Psoas muscle (tissue), 8 donors: ENCODE results near the gene EVI5L. TPM values are rescaled to one million over a fixed set of nuclear protein-coding genes. Genes with fewer than 3 reads are reported as not detected.
"Not testable (repeated sequence)": the region's sequence is repeated elsewhere in the genome, so short reads cannot be mapped to it uniquely, and the experiment has no call there.

Source experiments
- ATAC-seq, 4 donors: fragments of 200-7000 bp; cut with Tn5 transposase; one replicate each; pipeline ENCODE4 v1.9.1; 2020; ENCODE audit warnings: moderate library complexity in 3 of 4, mild to moderate bottlenecking in 2 of 4
- DNase-seq, 2 donors: peaks; one replicate each; pipeline ENCODE4 v3.0.0-alpha.2; 2020
- H3K27ac ChIP-seq: fragments of 200-600 bp; one replicate; pipeline ENCODE4 v1.8.0; 2022
- H3K27me3 ChIP-seq, 3 donors: fragments of 200-600 bp in 1 of 3; one replicate each; pipeline versions ENCODE4 v1.6.1 to v1.8.0; 2013 to 2022; ENCODE audit warnings: low read length in 2 of 3, mild to moderate bottlenecking in 2 of 3, moderate library complexity in 1 of 3; ENCODE audit not compliant: insufficient read depth in 3 of 3
- H3K36me3 ChIP-seq, 2 donors: fragments of 200-600 bp in 1 of 2; one replicate each; pipeline versions ENCODE4 v1.6.1 to v1.8.0; 2013 to 2022; ENCODE audit warnings: low read depth in 1 of 2, mild to moderate bottlenecking in 1 of 2, moderate library complexity in 1 of 2; ENCODE audit not compliant: insufficient read depth in 1 of 2
- H3K4me1 ChIP-seq: fragments of 200-600 bp; one replicate; pipeline ENCODE4 v1.8.0; 2022
- H3K4me3 ChIP-seq: fragments of 200-600 bp; one replicate; pipeline ENCODE4 v1.8.0; 2022; ENCODE audit warnings: mild to moderate bottlenecking
- H3K9me3 ChIP-seq: fragments of 200-600 bp; one replicate; pipeline ENCODE4 v1.8.0; 2022
- WGBS, 3 donors: extraction: QIAGEN DNeasy Blood & Tissue Kit; methylation state at CpG; one replicate each; pipeline versions ENCODE4 v1.1.6 to v1.1.7; 2013; 5-methylcytosine and 5-hydroxymethylcytosine counted together
- intact Hi-C, 2 donors: fragments of 100-400 bp; cut with DNase I; formaldehyde crosslinking; loops; one replicate each; pipeline versions ENCODE4 v1.11.0 to v1.14.2; 2022
- polyA plus RNA-seq, 3 donors: library from polyadenylated mRNA; stranded (reverse); fragments of 200-250 nt; gene quantifications; one replicate each; pipeline ENCODE4 v1.2.3, GENCODE V29; 2013
- total RNA-seq, 4 donors: library from RNA; stranded (reverse); fragmentation: NEBNext Ultra II Directional in 2 of 4; extraction: Animal tissue kit (Norgen Biotek cat#: 25700) in 2 of 4; gene quantifications; one replicate each; pipeline versions ENCODE4 v1.2.1 to v1.2.4, GENCODE V29; 2021 to 2023
- TF ChIP-seq, protein P1 (sequence below): fragments of 200-600 bp; IDR thresholded peaks from one replicate; pipeline ENCODE4 v1.8.0; 2022; ENCODE audit warnings: antibody characterized with exemption
- donor health status: healthy with polysubstance abuse.
- donor health status: DM: no; HTN: no; CAD: no; lungs with moderate emphysema.
- donor health status: Bipolar disorder and iron deficiency.
- donor health status: healthy.
- donor health status: DM: yes; HTN: yes; CAD: no.
- donor health status: DM: no; HTN: no; CAD: no.
- donor health status: DM: no; HTN: no; CAD: no.
- donor health status: DM: yes; HTN: yes; CAD: no.

The EVI5L gene
- total and polyA plus RNA-seq, 7 donors = 5.8 to 25.9 (median 13.9) TPM

DNA sequence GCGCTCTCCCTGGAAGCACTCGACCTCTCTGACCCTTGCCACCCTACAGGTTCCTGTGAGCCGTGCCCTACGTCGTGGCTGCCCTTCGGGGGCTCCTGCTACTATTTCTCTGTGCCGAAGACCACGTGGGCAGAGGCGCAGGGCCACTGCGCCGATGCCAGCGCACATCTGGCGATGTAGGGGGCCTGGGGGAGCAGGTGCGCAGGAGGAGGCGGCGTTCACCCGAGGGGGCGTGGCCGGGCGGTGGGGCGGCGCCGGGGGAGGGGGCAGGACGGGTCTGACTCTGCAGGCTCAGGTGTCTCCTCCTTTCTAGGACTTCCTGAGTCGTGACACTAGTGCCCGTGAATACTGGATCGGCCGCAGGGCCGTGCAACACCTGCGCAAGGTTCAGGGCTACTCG is 40.6 kb upstream of the EVI5L start:
- Histone ChIP-seq H3K27me3 (peaks cover 0 to 35% (median 4%) of the 10 kb centered on the region in 3 donors), H3K9me3 (no peaks in the 10 kb centered on the region), H3K27ac (no peak overlapping the region), H3K4me3 (peak overlapping the region; percentile 36), H3K36me3 (no peaks in the 10 kb centered on the region), H3K4me1 (no peaks in the 10 kb centered on the region)
- intact Hi-C loops = no loop called here
- 4 to 5% (median 5%) methylated on average over 22 to 31 of the region's 31 CpGs for WGBS, 3 donors
- TF ChIP-seq, protein P1, sequence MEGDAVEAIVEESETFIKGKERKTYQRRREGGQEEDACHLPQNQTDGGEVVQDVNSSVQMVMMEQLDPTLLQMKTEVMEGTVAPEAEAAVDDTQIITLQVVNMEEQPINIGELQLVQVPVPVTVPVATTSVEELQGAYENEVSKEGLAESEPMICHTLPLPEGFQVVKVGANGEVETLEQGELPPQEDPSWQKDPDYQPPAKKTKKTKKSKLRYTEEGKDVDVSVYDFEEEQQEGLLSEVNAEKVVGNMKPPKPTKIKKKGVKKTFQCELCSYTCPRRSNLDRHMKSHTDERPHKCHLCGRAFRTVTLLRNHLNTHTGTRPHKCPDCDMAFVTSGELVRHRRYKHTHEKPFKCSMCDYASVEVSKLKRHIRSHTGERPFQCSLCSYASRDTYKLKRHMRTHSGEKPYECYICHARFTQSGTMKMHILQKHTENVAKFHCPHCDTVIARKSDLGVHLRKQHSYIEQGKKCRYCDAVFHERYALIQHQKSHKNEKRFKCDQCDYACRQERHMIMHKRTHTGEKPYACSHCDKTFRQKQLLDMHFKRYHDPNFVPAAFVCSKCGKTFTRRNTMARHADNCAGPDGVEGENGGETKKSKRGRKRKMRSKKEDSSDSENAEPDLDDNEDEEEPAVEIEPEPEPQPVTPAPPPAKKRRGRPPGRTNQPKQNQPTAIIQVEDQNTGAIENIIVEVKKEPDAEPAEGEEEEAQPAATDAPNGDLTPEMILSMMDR = no peak
- DNase-seq (no peak), ATAC-seq (no peak)

DNA sequence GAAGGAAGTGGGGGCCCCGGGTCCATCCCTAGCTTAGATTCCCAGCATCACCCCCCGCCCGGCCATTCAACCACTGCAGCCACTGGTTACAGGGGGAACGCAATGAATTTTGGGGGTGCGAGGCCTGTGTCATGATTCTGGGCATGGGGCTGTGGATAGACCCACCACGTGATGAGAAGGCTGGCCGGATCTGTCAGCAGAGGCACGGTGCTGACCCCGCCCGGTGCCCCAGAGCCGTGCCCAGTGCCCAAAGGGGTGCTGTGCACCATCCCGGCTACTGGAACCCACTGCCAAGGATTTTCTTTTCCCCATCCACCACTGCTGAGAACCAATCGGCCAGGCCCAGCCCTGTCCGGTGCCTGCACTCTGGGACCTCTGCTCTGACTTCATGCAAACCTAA is 39.6 kb upstream of the EVI5L start:
- Histone ChIP-seq H3K4me3 (no peak overlapping the region), H3K9me3 (no peaks in the 10 kb centered on the region), H3K27ac (no peak overlapping the region), H3K27me3 (peaks cover 0 to 35% (median 4%) of the 10 kb centered on the region in 3 donors), H3K36me3 (no peaks in the 10 kb centered on the region), H3K4me1 (no peaks in the 10 kb centered on the region)
- WGBS, 3 donors = 77 to 87% (median 78%) methylated on average over 14 of the region's 14 CpGs
- TF ChIP-seq, protein P1 = no peak
- ATAC-seq = no peak
- no peak for DNase-seq
- intact Hi-C loops = loop anchor here in 1 of 2 donors (10.0 kb wide), 1 partner anchor 686 kb away; no protein-coding TSS in a partner anchor

DNA sequence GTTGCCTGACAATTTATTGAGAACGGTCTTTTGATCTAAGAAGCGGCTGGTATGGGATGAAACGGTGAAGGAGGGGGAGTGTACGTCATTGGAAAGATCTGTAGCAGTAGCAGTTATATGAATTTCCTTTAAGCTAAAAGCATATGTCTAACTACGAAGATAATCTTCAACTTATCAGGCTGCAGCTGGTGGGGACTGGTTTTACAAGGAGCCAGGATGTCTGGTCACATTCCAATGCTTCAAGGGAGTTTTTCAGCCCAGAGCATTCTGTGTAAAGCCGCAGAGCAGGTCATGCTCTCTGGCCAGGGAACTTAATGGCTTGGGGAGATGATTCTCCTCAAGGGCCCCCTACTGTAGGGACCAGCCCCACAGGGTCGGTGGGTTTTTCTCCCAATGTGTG is 37.7 kb upstream of the EVI5L start:
- Histone ChIP-seq H3K27ac (no peak overlapping the region), H3K27me3 (peaks cover 0 to 36% (median 4%) of the 10 kb centered on the region in 3 donors), H3K9me3 (no peaks in the 10 kb centered on the region), H3K4me3 (no peak overlapping the region), H3K4me1 (no peaks in the 10 kb centered on the region), H3K36me3 (no peaks in the 10 kb centered on the region)
- intact Hi-C loops = loop anchor here in 1 of 2 donors (10.0 kb wide), 1 partner anchor 687 kb away; no protein-coding TSS in a partner anchor
- no peak for DNase-seq
- TF ChIP-seq, protein P1 = no peak
- WGBS, 3 donors = 33 to 38% (median 38%) methylated on average over 7 of the region's 7 CpGs
- no peak for ATAC-seq

DNA sequence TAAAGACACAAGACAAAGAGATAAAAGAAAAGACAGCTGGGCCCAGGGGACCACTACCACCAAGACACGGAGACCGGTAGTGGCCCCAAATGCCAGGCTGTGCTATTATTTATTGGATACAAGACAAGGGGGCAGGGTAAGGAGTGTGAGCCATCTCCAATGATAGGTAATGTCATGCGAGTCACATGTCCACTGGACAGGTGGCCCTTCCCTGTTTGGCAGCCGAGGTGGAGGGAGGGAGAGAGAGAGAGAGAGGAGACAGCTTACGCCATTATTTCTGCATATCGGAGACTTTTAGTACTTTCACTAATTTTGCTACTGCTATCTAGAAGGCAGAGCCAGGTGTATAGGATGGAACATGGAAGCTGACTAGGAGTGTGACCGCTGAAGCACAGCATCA is 37.3 kb upstream of the EVI5L start:
- WGBS, 3 donors = 68 to 70% (median 69%) methylated on average over 7 of the region's 7 CpGs
- intact Hi-C loops = loop anchor here in 1 of 2 donors (10.0 kb wide), 1 partner anchor 688 kb away; no protein-coding TSS in a partner anchor
- ATAC-seq, H3K4me1 ChIP-seq, DNase-seq, H3K9me3 ChIP-seq, H3K27ac ChIP-seq, H3K36me3 ChIP-seq, H3K4me3 ChIP-seq: not testable (repeated sequence)
- peaks cover 3 to 36% (median 4%) of the 10 kb centered on the region in 3 donors for H3K27me3 ChIP-seq

DNA sequence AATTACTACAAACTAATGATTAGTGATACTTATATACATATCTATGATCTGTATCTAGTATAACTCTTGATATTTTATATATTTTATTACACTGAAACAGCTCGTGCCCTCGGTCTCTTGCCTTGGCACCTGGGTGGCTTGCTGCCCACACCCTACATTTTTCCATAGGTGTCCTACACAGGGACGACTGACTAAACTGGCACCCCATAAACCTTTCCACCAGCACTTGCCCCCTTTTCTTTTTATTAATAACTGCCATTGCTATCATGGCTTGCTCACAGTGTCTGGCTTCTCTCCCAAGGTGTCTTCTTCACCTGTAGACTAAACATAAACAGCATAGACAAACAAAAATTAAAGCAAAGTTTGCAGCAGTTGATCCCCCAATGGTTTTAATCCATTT is 36.5 kb upstream of the EVI5L start:
- WGBS, 3 donors = 71 to 78% (median 74%) methylated on average over 3 of the region's 3 CpGs
- intact Hi-C loops = loop anchor here in 1 of 2 donors (10.0 kb wide), 1 partner anchor 689 kb away; no protein-coding TSS in a partner anchor

More for the DNA sequence above, 36.5 kb upstream of the EVI5L start:
- TF ChIP-seq, protein P1 = no peak
- no peak for ATAC-seq
- no peaks in the 10 kb centered on the region for H3K36me3 ChIP-seq
- no peaks in the 10 kb centered on the region for H3K9me3 ChIP-seq
- no peak overlapping the region for H3K4me3 ChIP-seq
- no peak for DNase-seq
- H3K4me1 ChIP-seq = no peaks in the 10 kb centered on the region
- no peak overlapping the region for H3K27ac ChIP-seq
- peaks cover 3 to 36% (median 4%) of the 10 kb centered on the region in 3 donors for H3K27me3 ChIP-seq
